Measurements from ENCODE around the gene INO80C.

INO80C gene

DNA sequence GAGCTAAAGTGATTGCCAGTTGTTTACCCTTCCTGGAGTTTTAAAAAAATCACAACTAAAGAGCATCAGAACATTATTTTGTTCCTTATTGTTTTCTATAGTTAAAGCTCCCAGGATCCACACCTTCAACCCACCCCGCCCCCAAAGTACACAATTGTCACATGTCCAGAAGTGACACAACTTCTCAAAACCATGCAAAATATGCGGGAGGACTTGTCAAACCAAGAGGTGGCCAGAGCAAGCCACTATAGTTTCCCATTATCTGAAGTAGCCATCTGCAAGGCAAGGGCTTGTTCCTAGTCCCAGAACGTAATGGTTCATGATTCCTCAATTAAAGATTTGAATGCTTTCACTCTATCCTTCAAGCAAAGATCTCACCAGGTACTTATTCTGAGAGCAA, 9.9 kb upstream of the INO80C start:
- no peaks in the 10 kb centered on the region for H3K79me2 ChIP-seq
- no peak overlapping the region for H3K4me2 ChIP-seq (ENCODE audit: low read length)
- H3K36me3 ChIP-seq (ENCODE audit: control insufficient read depth, insufficient read depth, low read length), result no peaks in the 10 kb centered on the region
- H3K4me3 ChIP-seq (ENCODE audit: low read depth, low read length), result no peak overlapping the region
- peak overlapping the region; percentile 15 for H2AFZ ChIP-seq
- H3K9me3 ChIP-seq (ENCODE audit: control insufficient read depth, low read length), result no peaks in the 10 kb centered on the region
- no peaks in the 10 kb centered on the region for H3K27me3 ChIP-seq (ENCODE audit: control insufficient read depth, insufficient read depth, low read length)
- no peak overlapping the region for H3K9ac ChIP-seq
- no peak for TF ChIP-seq CTCF (IDR thresholded peaks at IDR 0.05)
- H3K4me1 ChIP-seq, result no peaks in the 10 kb centered on the region
- H3K27ac ChIP-seq, result no peak overlapping the region

GRCh38 chr18:35507192-35507591, 9.4 kb upstream of the INO80C start:
- H3K4me2 ChIP-seq (ENCODE audit: low read length), result no peak overlapping the region
- no peaks in the 10 kb centered on the region for H3K27me3 ChIP-seq (ENCODE audit: control insufficient read depth, insufficient read depth, low read length)
- no peaks in the 10 kb centered on the region for H3K9me3 ChIP-seq (ENCODE audit: control insufficient read depth, low read length)
- no peaks in the 10 kb centered on the region for H3K79me2 ChIP-seq
- TF ChIP-seq CTCF (IDR thresholded peaks at IDR 0.05), result no peak
- H3K36me3 ChIP-seq (ENCODE audit: control insufficient read depth, insufficient read depth, low read length), result no peaks in the 10 kb centered on the region
- H3K9ac ChIP-seq, result no peak overlapping the region
- no peak overlapping the region for H2AFZ ChIP-seq
- no peaks in the 10 kb centered on the region for H3K4me1 ChIP-seq
- H3K4me3 ChIP-seq (ENCODE audit: low read depth, low read length), result no peak overlapping the region
- H3K27ac ChIP-seq, result no peak overlapping the region

DNA sequence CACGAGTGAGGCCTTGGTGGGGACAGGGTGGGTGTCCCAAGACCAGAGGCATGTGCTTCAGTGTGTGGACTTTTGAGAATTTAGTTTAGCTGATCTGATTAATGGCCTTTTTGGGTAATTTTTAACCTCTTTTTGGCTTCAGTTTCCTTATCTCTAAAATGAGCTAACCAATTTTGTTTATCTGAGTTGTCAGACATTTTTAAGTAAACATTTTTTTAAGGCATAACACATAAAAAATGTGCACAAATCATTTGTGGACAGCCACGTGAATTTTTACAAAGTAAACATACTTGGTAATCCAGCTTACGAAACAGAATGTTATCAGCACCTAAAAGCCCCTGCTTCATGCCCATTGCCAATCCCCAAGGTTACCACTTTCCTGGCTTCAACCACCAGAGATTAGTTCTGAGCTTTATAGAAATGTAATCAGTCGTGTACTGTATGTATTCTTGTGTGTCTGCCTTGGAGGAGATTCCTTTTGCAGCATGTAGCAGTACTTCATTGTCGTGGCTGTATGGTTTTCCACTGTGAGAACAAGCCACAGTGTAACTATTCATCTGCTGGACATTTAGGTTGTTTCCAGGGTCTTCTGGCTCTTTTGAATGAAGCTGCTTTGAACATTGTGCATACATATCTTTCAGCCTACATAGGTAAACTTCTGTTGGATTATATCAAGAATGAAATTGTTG, 8.4 kb upstream of the INO80C start:
- H3K36me3 ChIP-seq (ENCODE audit: control insufficient read depth, insufficient read depth, low read length), result no peaks in the 10 kb centered on the region
- no peaks in the 10 kb centered on the region for H3K9me3 ChIP-seq (ENCODE audit: control insufficient read depth, low read length)
- no peak for TF ChIP-seq CTCF (IDR thresholded peaks at IDR 0.05)
- H2AFZ ChIP-seq, result no peak overlapping the region
- H3K4me2 ChIP-seq (ENCODE audit: low read length), result no peak overlapping the region
- H3K27ac ChIP-seq, result no peak overlapping the region
- no peak overlapping the region for H3K9ac ChIP-seq
- no peaks in the 10 kb centered on the region for H3K79me2 ChIP-seq
- no peaks in the 10 kb centered on the region for H3K4me1 ChIP-seq
- H3K4me3 ChIP-seq (ENCODE audit: low read depth, low read length), result no peak overlapping the region
- H3K27me3 ChIP-seq (ENCODE audit: control insufficient read depth, insufficient read depth, low read length), result no peaks in the 10 kb centered on the region

GRCh38 chr18:35504996-35505395, 7.2 kb upstream of the INO80C start:
- H3K9ac ChIP-seq, result no peak overlapping the region
- H3K79me2 ChIP-seq, result no peaks in the 10 kb centered on the region
- no peaks in the 10 kb centered on the region for H3K27me3 ChIP-seq (ENCODE audit: control insufficient read depth, insufficient read depth, low read length)
- no peak overlapping the region for H3K27ac ChIP-seq
- H3K4me1 ChIP-seq, result no peaks in the 10 kb centered on the region
- no peak overlapping the region for H3K4me3 ChIP-seq (ENCODE audit: low read depth, low read length)
- no peak overlapping the region for H2AFZ ChIP-seq
- no peak for TF ChIP-seq CTCF (IDR thresholded peaks at IDR 0.05)
- H3K36me3 ChIP-seq (ENCODE audit: control insufficient read depth, insufficient read depth, low read length), result no peaks in the 10 kb centered on the region
- H3K4me2 ChIP-seq (ENCODE audit: low read length), result no peak overlapping the region
- no peaks in the 10 kb centered on the region for H3K9me3 ChIP-seq (ENCODE audit: control insufficient read depth, low read length)

DNA sequence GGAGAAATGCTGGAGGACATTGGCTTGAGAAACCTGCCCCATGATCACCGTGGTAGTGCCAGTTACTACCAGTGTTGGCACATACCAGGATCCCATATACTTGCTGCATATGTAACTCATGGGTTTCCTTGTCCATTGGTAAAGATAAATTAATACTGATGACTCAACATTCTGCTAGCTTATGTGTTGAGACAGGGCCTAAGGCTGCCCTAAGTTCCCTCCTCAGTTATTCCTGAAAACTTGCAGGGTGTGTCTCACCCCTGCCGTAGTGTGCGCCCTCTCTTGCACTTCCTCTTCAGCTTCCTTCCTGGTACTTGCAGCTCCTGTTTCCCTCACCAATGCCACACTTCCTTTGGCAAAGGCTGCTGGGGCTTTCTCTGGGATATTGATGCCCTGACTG, 4.3 kb upstream of the INO80C start:
- Histone ChIP-seq H3K4me3 (ENCODE audit: low read depth, low read length) (no peak overlapping the region), H3K4me2 (ENCODE audit: low read length) (no peak overlapping the region), H3K27ac (no peak overlapping the region), H2AFZ (no peak overlapping the region), H3K36me3 (ENCODE audit: control insufficient read depth, insufficient read depth, low read length) (no peaks in the 10 kb centered on the region), H3K9me3 (ENCODE audit: control insufficient read depth, low read length) (no peaks in the 10 kb centered on the region), H3K79me2 (peaks cover 2% of the 10 kb centered on the region), H3K4me1 (no peaks in the 10 kb centered on the region), H3K27me3 (ENCODE audit: control insufficient read depth, insufficient read depth, low read length) (no peaks in the 10 kb centered on the region), H3K9ac (no peak overlapping the region)
- no peak for TF ChIP-seq CTCF (IDR thresholded peaks at IDR 0.05)

Data from parathyroid adenoma (tissue), 2 donors.